PC-9 (cell line): ENCODE data around the gene CYTH2.

Experiments used
- CTCF ChIP-seq: fragments of 200-600 bp; sonication (generic); conservative IDR thresholded peaks from 2 replicates; pipeline ENCODE4 v1.6.1; 2017; ENCODE audit warnings: mixed run types, antibody characterized with exemption, mild to moderate bottlenecking, moderate library complexity
- EZH2 ChIP-seq: fragments of 200-600 bp; sonication (generic); IDR thresholded peaks from 2 replicates; pipeline ENCODE4 v1.8.0; 2017; ENCODE audit warnings: antibody characterized with exemption, low read depth

- TF ChIP-seq CTCF = no peak
- no peak for TF ChIP-seq EZH2
Measured at GRCh38 chr19:48502350-48503018, 33.3 kb downstream of the CYTH2 start.
